NCI-H1930 (cell line): ENCODE data around the gene LALBA.
"Not testable (repeated sequence)": the region's sequence is repeated elsewhere in the genome, so short reads cannot be mapped to it uniquely, and the experiment has no call there.

Source experiments
- DNase-seq, 2 experiments: peaks; one replicate each; lab custom pipeline; 2025; lab: John Stamatoyannopoulos, UW

LALBA gene

GRCh38 chr12:48569946-48570345 is at the start of gene LALBA:
Gene LALBA, minus strand, starts transcription at chr12:48570046. Its CDS starts 26 bp downstream, at chr12:48570020.
- DNase-seq, result no peak

GRCh38 chr12:48618541-48618940 is 48.7 kb upstream of the LALBA start:
- peak; percentile 6 to 73 for DNase-seq

GRCh38 chr12:48615681-48616080 is 45.8 kb upstream of the LALBA start:
- DNase-seq, result no peak

GRCh38 chr12:48613321-48613720 is 43.5 kb upstream of the LALBA start:
- no peak for DNase-seq

GRCh38 chr12:48602192-48602989 is 32.5 kb upstream of the LALBA start:
- DNase-seq, result no peak

- DNase-seq, result no peak
These were observed 31.3 kb upstream of the LALBA start for GRCh38 chr12:48601013-48601756.

- DNase-seq, result no peak
These were observed 30.7 kb upstream of the LALBA start for GRCh38 chr12:48600552-48600951.

GRCh38 chr12:48592591-48593086 is 22.8 kb upstream of the LALBA start:
- DNase-seq, result no peak

GRCh38 chr12:48586361-48586760 is 16.5 kb upstream of the LALBA start:
- no peak for DNase-seq

- DNase-seq, result no peak
These were observed 13.9 kb upstream of the LALBA start for GRCh38 chr12:48583728-48584127.

- DNase-seq, result no peak
These were observed 11.0 kb upstream of the LALBA start for GRCh38 chr12:48580831-48581230.

- no peak for DNase-seq
These were observed 2.5 kb upstream of the LALBA start for GRCh38 chr12:48572326-48572725.

- no peak for DNase-seq
These were observed 2.1 kb downstream of the LALBA start for GRCh38 chr12:48567731-48568130.

- no peak for DNase-seq
These were observed 11.9 kb downstream of the LALBA start for GRCh38 chr12:48557919-48558318.

GRCh38 chr12:48556631-48557030 is 13.2 kb downstream of the LALBA start:
- no peak for DNase-seq

GRCh38 chr12:48553666-48554343 is 16.0 kb downstream of the LALBA start:
- DNase-seq, result not testable (repeated sequence)

GRCh38 chr12:48551636-48552035 is 18.2 kb downstream of the LALBA start:
- not testable (repeated sequence) for DNase-seq

- not testable (repeated sequence) for DNase-seq
These were observed 22.8 kb downstream of the LALBA start for GRCh38 chr12:48547012-48547411.

- no peak for DNase-seq
These were observed 23.9 kb downstream of the LALBA start for GRCh38 chr12:48545833-48546469.

- peak in 1 of 2 experiments; percentile 48 for DNase-seq
These were observed 27.4 kb downstream of the LALBA start for GRCh38 chr12:48542300-48542928.

- no peak for DNase-seq
These were observed 33.2 kb downstream of the LALBA start for GRCh38 chr12:48536602-48537001.
